Fibroblast of villous mesenchyme (primary cell): ENCODE measurements around the gene PPP1R9B. TPM values are rescaled to one million over a fixed set of nuclear protein-coding genes. Genes with fewer than 3 reads are reported as not detected.

ENCODE experiments used
- DNase-seq: peaks from one replicate; pipeline ENCODE4 v3.0.0-alpha.2; 2010; ENCODE audit warnings: low read depth
- H3K4me3 ChIP-seq: 2 replicates; pipeline ENCODE4 v1.5.1; 2011; ENCODE audit warnings: low read depth, mild to moderate bottlenecking, low read length
- total RNA-seq: library from RNA; depleted of rRNA; stranded (reverse); fragments of >200 nt; gene quantifications from 2 replicates; pipeline ENCODE4 v1.2.3, GENCODE V29; 2012
- TF ChIP-seq, protein P1 (sequence below): IDR thresholded peaks from 2 replicates; pipeline ENCODE4 v1.5.1; 2012; ENCODE audit warnings: low read depth, mild to moderate bottlenecking, low read length; ENCODE audit not compliant: insufficient read depth

PPP1R9B gene
- total RNA-seq, 1 donor, result 47.1 TPM

DNA sequence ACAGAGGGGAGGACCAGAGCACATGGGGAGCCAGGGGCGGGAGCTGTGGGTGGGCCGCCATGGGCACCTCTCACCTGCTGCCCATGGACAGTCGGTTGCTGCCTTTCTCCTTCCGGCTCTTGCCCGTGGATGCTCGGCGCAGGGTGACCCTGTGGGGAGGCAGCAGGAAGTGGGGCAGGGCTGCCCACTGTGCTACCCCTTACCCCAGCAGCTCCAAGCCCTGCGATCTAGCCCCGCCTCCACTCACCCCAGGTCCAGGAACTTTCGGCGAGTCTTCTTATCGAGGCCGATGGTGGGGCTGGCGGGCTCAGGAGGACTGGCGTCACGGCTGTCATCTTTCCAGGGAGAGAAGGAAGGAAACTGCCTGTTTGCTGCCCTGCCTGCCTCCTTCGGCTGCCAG, 34.7 kb downstream of the PPP1R9B start:
- no peak overlapping the region for H3K4me3 ChIP-seq
- no peak for DNase-seq
- TF ChIP-seq, protein P1, sequence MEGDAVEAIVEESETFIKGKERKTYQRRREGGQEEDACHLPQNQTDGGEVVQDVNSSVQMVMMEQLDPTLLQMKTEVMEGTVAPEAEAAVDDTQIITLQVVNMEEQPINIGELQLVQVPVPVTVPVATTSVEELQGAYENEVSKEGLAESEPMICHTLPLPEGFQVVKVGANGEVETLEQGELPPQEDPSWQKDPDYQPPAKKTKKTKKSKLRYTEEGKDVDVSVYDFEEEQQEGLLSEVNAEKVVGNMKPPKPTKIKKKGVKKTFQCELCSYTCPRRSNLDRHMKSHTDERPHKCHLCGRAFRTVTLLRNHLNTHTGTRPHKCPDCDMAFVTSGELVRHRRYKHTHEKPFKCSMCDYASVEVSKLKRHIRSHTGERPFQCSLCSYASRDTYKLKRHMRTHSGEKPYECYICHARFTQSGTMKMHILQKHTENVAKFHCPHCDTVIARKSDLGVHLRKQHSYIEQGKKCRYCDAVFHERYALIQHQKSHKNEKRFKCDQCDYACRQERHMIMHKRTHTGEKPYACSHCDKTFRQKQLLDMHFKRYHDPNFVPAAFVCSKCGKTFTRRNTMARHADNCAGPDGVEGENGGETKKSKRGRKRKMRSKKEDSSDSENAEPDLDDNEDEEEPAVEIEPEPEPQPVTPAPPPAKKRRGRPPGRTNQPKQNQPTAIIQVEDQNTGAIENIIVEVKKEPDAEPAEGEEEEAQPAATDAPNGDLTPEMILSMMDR, result no peak

DNA sequence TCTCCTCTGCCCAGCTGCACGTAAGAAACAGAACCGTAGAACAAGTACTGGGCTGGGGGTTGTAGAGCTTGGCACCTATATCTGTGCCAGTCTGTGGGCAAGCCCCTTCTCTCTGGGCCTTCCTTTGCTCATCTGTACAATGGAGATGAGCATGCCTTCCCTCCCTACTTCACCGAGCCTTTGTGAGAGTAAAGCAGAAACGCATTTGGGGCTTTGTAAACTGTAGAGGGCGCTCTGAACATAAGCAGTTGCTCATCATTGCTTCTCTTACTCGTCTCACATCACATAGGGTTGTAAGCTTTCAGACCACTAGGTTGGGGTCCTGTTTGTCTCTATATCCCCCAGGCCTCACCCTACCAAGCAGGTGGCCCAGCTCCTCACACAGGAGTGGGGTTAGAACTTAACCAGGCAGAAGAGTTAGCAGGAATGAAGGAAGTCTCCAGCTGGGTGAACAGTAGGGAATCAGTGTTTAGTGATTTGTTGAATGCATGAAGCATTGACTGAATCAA, 35.6 kb downstream of the PPP1R9B start:
- no peak overlapping the region for H3K4me3 ChIP-seq
- peak; percentile 67 for DNase-seq
- TF ChIP-seq, protein P1, result peak; percentile 72

- DNase-seq, result no peak
- TF ChIP-seq, protein P1, result no peak
- H3K4me3 ChIP-seq, result no peak overlapping the region
Observed at GRCh38 chr17:50114401-50114800, 36.1 kb downstream of the PPP1R9B start.

- no peak overlapping the region for H3K4me3 ChIP-seq
- TF ChIP-seq, protein P1, result no peak
- no peak for DNase-seq
Observed at GRCh38 chr17:50113624-50114320, 36.7 kb downstream of the PPP1R9B start.

DNA sequence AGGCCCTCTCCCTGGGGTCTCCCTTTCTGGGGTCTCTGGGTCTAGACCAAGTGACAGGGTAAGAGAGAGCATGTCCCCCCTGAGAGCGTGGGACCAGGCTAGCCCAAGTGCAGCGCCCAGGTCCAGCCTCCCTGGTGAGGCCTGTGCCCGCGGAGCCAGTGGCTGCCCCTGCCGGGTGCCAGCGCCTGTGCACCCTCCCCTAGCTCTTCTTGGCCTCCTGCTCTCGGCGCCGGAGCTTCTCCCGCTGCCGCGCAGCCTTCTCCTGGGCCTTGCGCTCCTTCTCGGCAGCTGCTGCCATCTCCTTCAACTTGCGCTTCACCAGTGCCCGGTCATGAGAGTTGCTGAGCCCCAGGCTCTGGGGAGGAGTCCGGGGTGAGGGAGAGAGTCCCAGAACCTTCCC, 37.8 kb downstream of the PPP1R9B start:
- TF ChIP-seq, protein P1, result no peak
- H3K4me3 ChIP-seq, result no peak overlapping the region

DNA sequence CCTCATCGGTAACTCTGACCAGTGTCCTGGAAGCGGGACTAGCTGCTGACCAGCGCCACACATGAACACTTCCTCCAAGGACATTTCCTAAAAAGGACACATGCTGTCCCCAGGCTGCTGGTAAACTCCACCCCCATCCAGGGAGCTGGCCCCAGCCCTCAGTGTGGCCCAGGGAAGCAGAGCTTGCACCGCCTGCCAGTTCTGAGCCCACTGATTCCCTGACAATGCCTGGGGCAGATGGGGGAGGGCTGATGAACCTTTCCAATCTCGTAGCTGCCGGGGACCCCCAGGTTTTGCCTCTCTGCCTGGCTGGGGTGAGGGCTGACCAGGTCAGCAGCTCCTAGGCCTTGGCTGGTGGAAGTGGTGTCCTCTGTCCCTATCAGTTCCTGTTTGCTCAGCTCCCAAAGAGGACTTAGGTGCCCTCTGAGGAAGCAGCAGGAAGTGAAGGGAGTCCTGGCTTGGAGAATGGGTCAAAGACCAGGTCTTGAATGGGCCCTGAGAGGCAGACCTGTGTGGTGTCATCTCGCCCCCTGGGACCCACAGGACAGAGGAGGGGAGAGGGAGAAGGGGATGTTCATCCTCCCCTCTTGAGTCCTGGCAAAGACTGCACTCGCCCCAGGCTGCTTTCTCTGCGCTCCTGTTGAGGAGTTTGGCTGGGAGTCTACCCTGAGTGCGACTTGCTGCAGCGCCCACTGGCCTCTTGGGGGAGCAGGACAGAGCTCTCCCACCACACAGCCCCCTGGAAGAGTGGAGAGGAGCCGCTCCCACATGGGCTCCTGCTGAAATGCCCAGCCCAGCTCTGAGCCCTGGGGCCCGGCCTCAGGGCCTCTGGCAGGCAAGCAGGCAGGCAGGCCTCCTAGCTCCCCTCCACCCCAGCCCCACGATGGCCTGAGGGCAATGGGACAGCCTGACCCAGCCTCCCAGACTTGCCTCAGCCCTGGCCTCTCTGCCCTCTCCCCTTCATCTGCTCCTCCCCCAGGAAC, 38.5 kb downstream of the PPP1R9B start:
- no peak for DNase-seq
- no peak overlapping the region for H3K4me3 ChIP-seq
- TF ChIP-seq, protein P1, result no peak

More for the DNA sequence above, 37.8 kb downstream of the PPP1R9B start:
- no peak for DNase-seq
